GM18868 (cell line): Measurements from ENCODE around the gene SIK3.

ENCODE experiments used
- ATAC-seq: cut with Tn5 transposase; IDR thresholded peaks from one replicate; pipeline ENCODE4 v1.9.1; 2021; ENCODE audit warnings: mild to moderate bottlenecking, moderate library complexity; ENCODE audit not compliant: unreplicated experiment

SIK3 gene

GRCh38 chr11:116870054-116870453, 228.2 kb downstream of the SIK3 start:
- ATAC-seq: no peak

GRCh38 chr11:116869610-116870009, 228.6 kb downstream of the SIK3 start:
- no peak for ATAC-seq

- no peak for ATAC-seq
Measured at GRCh38 chr11:116868066-116868465, 230.2 kb downstream of the SIK3 start.

GRCh38 chr11:116867619-116868018, 230.6 kb downstream of the SIK3 start:
- ATAC-seq: no peak

- no peak for ATAC-seq
Measured at GRCh38 chr11:116866804-116867455, 231.3 kb downstream of the SIK3 start.

GRCh38 chr11:116865696-116866095, 232.5 kb downstream of the SIK3 start:
- ATAC-seq: no peak

GRCh38 chr11:116864531-116864930, 233.7 kb downstream of the SIK3 start:
- ATAC-seq: no peak

- no peak for ATAC-seq
Measured at GRCh38 chr11:116862951-116863350, 235.3 kb downstream of the SIK3 start.

- ATAC-seq: no peak
Measured at GRCh38 chr11:116862185-116862584, 236.0 kb downstream of the SIK3 start.

GRCh38 chr11:116861539-116861938, 236.7 kb downstream of the SIK3 start:
- ATAC-seq: no peak

- ATAC-seq: no peak
Measured at GRCh38 chr11:116860303-116860702, 237.9 kb downstream of the SIK3 start.

GRCh38 chr11:116859175-116859574, 239.1 kb downstream of the SIK3 start:
- ATAC-seq: no peak

GRCh38 chr11:116857936-116858335, 240.3 kb downstream of the SIK3 start:
- no peak for ATAC-seq

- ATAC-seq: no peak
Measured at GRCh38 chr11:116857316-116857715, 240.9 kb downstream of the SIK3 start.

- ATAC-seq: no peak
Measured at GRCh38 chr11:116856423-116856822, 241.8 kb downstream of the SIK3 start.

- ATAC-seq: no peak
Measured at GRCh38 chr11:116855413-116855812, 242.8 kb downstream of the SIK3 start.

- ATAC-seq: peak; percentile 97
Measured at GRCh38 chr11:116853461-116854073, 244.7 kb downstream of the SIK3 start.

GRCh38 chr11:116852261-116853031, 245.8 kb downstream of the SIK3 start:
- ATAC-seq: peak; percentile 31

GRCh38 chr11:116851626-116852025, 246.6 kb downstream of the SIK3 start:
- no peak for ATAC-seq

- ATAC-seq: no peak
Measured at GRCh38 chr11:116849486-116849885, 248.7 kb downstream of the SIK3 start.

GRCh38 chr11:116849060-116849459, 249.2 kb downstream of the SIK3 start:
- no peak for ATAC-seq

GRCh38 chr11:116847612-116848011, 250.6 kb downstream of the SIK3 start:
- no peak for ATAC-seq
